Measurements from ENCODE around the gene LRRC27.
"Not testable (repeated sequence)": the region's sequence is repeated elsewhere in the genome, so short reads cannot be mapped to it uniquely, and the experiment has no call there.

LRRC27 gene

GRCh38 chr10:132336064-132336746 is 4.2 kb downstream of the LRRC27 start:
- DNase-seq: no peak
- Mint-ChIP-seq H3K36me3 (ENCODE audit: low read depth) (peaks cover 3% of the 10 kb centered on the region), H3K4me1 (peaks cover 44% of the 10 kb centered on the region), H3K27ac (no peak overlapping the region), H3K27me3 (peaks cover 3% of the 10 kb centered on the region), H3K9me3 (no peaks in the 10 kb centered on the region), H3K4me3 (peak overlapping the region; percentile 82)
- no peak for ATAC-seq

DNA sequence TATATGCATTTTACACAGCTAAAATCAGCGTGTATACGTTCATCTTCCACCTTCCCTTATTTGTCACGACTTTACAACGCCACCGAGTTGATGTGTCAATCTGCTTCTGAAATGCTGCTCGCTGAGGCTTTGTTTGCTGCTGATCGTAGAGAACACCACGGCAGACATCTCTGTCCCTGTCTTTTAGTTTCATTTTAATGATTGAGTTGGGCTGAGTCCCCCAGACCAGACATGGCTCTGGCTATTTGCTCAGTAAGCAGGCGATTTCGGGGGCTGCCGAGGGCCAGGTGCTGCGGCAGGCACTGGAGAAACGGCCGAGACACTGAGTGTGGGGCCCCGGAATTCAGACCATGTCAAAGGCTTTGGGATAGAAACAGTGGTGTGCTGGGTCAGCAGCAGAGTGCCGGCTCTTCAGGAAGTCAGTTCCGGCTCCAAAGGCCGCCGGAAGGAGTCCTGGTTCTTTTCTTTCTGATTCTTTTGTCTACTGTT is 5.0 kb downstream of the LRRC27 start:
- H3K4me1 Mint-ChIP-seq: peaks cover 40% of the 10 kb centered on the region
- H3K27ac Mint-ChIP-seq: peak overlapping the region; percentile 61
- ATAC-seq (no peak), DNase-seq (no peak)
- H3K4me3 Mint-ChIP-seq: peak overlapping the region; percentile 82
- H3K27me3 Mint-ChIP-seq: peaks cover under 1% of the 10 kb centered on the region
- H3K36me3 Mint-ChIP-seq (ENCODE audit: low read depth): peaks cover under 1% of the 10 kb centered on the region
- no peaks in the 10 kb centered on the region for H3K9me3 Mint-ChIP-seq

- Mint-ChIP-seq H3K4me3 (peak overlapping the region; percentile 82), H3K4me1 (peaks cover 35% of the 10 kb centered on the region)
- not testable (repeated sequence) for H3K36me3 Mint-ChIP-seq (ENCODE audit: low read depth); H3K27me3 Mint-ChIP-seq; H3K9me3 Mint-ChIP-seq; H3K27ac Mint-ChIP-seq; DNase-seq; ATAC-seq
Measured at GRCh38 chr10:132337854-132338253, 5.9 kb downstream of the LRRC27 start.

- Mint-ChIP-seq H3K4me3 (no peak overlapping the region), H3K36me3 (ENCODE audit: low read depth) (peaks cover 4% of the 10 kb centered on the region), H3K27ac (no peak overlapping the region), H3K4me1 (peaks cover 25% of the 10 kb centered on the region), H3K27me3 (no peaks in the 10 kb centered on the region), H3K9me3 (no peaks in the 10 kb centered on the region)
- no peak for ATAC-seq
- DNase-seq: no peak
Measured at GRCh38 chr10:132338876-132339275, 6.9 kb downstream of the LRRC27 start.

- Mint-ChIP-seq H3K27me3 (no peaks in the 10 kb centered on the region), H3K9me3 (no peaks in the 10 kb centered on the region), H3K4me1 (peaks cover 22% of the 10 kb centered on the region), H3K27ac (no peak overlapping the region), H3K36me3 (ENCODE audit: low read depth) (peaks cover 5% of the 10 kb centered on the region), H3K4me3 (no peak overlapping the region)
- no peak for DNase-seq
- ATAC-seq: no peak
Measured at GRCh38 chr10:132339276-132339675, 7.3 kb downstream of the LRRC27 start.

GRCh38 chr10:132341017-132341416 is 9.0 kb downstream of the LRRC27 start:
- Mint-ChIP-seq H3K36me3 (ENCODE audit: low read depth) (peaks cover 5% of the 10 kb centered on the region), H3K9me3 (no peaks in the 10 kb centered on the region), H3K27me3 (no peaks in the 10 kb centered on the region), H3K27ac (no peak overlapping the region), H3K4me1 (peaks cover 11% of the 10 kb centered on the region), H3K4me3 (no peak overlapping the region)
- ATAC-seq: no peak
- DNase-seq: no peak

GRCh38 chr10:132341781-132342180 is 9.8 kb downstream of the LRRC27 start:
- no peak for DNase-seq
- Mint-ChIP-seq H3K4me1 (peaks cover 5% of the 10 kb centered on the region), H3K36me3 (ENCODE audit: low read depth) (peaks cover 5% of the 10 kb centered on the region), H3K4me3 (no peak overlapping the region), H3K9me3 (no peaks in the 10 kb centered on the region), H3K27ac (no peak overlapping the region), H3K27me3 (no peaks in the 10 kb centered on the region)
- ATAC-seq: no peak

DNA sequence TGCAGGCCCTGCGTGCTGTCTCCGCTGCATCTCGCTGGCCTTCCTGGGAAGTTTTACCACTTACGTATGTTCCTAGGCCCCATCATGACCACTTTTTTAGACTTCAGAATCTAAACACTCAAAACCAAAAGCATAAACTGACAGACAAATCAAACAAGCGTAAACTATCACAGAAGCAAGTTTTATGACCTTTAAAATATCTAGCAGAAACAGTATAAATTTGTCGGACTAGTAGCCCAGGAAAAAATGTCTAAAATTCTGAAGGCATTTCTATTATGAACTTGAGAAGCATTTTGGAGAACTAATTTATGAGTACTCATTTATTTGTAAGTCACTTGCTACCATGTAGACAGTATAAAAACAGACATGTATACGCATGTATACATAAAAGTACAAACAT is 10.6 kb downstream of the LRRC27 start:
- Mint-ChIP-seq H3K36me3 (ENCODE audit: low read depth) (peaks cover 5% of the 10 kb centered on the region), H3K4me3 (no peak overlapping the region), H3K27ac (no peak overlapping the region), H3K4me1 (no peaks in the 10 kb centered on the region), H3K27me3 (no peaks in the 10 kb centered on the region), H3K9me3 (no peaks in the 10 kb centered on the region)
- no peak for ATAC-seq
- no peak for DNase-seq

GRCh38 chr10:132344386-132344785 is 12.4 kb downstream of the LRRC27 start:
- no peaks in the 10 kb centered on the region for H3K9me3 Mint-ChIP-seq
- ATAC-seq: no peak

DNA sequence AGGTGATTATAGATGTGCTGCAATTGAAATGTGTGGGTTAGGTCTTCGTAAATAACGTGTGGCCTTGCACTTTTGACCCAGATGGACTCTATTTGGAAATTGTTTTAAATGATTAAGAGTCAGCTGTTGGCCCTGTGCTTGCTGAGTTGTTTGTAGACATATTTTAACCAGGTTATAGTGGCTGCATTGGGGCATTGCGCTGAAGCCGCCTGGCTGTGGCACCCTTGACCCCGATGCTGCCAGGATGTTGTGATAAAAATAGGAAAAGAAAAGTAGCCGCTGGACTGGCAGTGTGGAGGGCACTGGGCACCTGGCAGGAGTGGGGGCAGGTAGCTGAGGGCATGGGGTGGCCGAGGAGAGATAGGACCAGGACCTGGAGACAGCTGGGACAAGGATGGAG is 13.4 kb downstream of the LRRC27 start:
- H3K36me3 Mint-ChIP-seq (ENCODE audit: low read depth): peaks cover 5% of the 10 kb centered on the region
- no peak overlapping the region for H3K4me3 Mint-ChIP-seq
- no peaks in the 10 kb centered on the region for H3K27me3 Mint-ChIP-seq
- no peak overlapping the region for H3K27ac Mint-ChIP-seq
- DNase-seq (no peak), ATAC-seq (no peak)
- H3K9me3 Mint-ChIP-seq: no peaks in the 10 kb centered on the region
- no peaks in the 10 kb centered on the region for H3K4me1 Mint-ChIP-seq

More at GRCh38 chr10:132344386-132344785, 12.4 kb downstream of the LRRC27 start:
- Mint-ChIP-seq H3K36me3 (ENCODE audit: low read depth) (peaks cover 5% of the 10 kb centered on the region), H3K27me3 (no peaks in the 10 kb centered on the region), H3K4me3 (no peak overlapping the region), H3K4me1 (no peaks in the 10 kb centered on the region), H3K27ac (no peak overlapping the region)
- DNase-seq: no peak

DNA sequence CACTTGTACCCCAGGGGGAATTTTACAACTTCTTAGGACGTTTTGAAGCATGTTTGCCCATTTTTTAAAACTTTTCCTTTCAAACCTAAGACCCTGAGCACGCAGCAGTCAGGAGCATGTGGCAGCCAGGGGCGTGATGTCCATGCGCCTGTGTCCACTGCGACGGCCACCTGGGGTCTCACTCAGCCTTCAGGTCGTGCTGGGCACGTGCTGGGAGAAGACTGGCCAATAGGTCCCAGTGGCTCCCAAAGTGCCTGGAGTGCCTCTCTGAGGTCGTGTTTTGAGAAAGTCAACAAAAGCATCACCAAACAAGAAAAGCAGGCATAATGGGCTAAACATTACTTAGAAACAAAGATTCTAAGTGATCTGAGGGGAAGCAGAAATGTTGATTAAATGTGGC is 14.8 kb downstream of the LRRC27 start:
- no peak overlapping the region for H3K27ac Mint-ChIP-seq

GRCh38 chr10:132347211-132347930 is 15.4 kb downstream of the LRRC27 start:
- H3K4me1 Mint-ChIP-seq: no peaks in the 10 kb centered on the region
- ATAC-seq (no peak), DNase-seq (no peak)
- H3K27me3 Mint-ChIP-seq: no peaks in the 10 kb centered on the region
- no peak overlapping the region for H3K27ac Mint-ChIP-seq
- H3K9me3 Mint-ChIP-seq: no peaks in the 10 kb centered on the region
- peaks cover 3% of the 10 kb centered on the region for H3K36me3 Mint-ChIP-seq (ENCODE audit: low read depth)
- H3K4me3 Mint-ChIP-seq: no peak overlapping the region

More for the DNA sequence above, 14.8 kb downstream of the LRRC27 start:
- ATAC-seq (no peak), DNase-seq (no peak)
- Mint-ChIP-seq H3K36me3 (ENCODE audit: low read depth) (peaks cover 5% of the 10 kb centered on the region), H3K27me3 (no peaks in the 10 kb centered on the region), H3K4me1 (no peaks in the 10 kb centered on the region), H3K4me3 (no peak overlapping the region), H3K9me3 (no peaks in the 10 kb centered on the region)

- Mint-ChIP-seq H3K4me1 (no peaks in the 10 kb centered on the region), H3K4me3 (no peak overlapping the region), H3K27me3 (no peaks in the 10 kb centered on the region), H3K9me3 (no peaks in the 10 kb centered on the region), H3K27ac (no peak overlapping the region), H3K36me3 (ENCODE audit: low read depth) (peaks cover 2% of the 10 kb centered on the region)
- ATAC-seq (no peak), DNase-seq (no peak)
Measured at GRCh38 chr10:132347931-132348267, 15.9 kb downstream of the LRRC27 start.

GRCh38 chr10:132349766-132350165 is 17.8 kb downstream of the LRRC27 start:
- H3K27me3 Mint-ChIP-seq: no peaks in the 10 kb centered on the region

DNA sequence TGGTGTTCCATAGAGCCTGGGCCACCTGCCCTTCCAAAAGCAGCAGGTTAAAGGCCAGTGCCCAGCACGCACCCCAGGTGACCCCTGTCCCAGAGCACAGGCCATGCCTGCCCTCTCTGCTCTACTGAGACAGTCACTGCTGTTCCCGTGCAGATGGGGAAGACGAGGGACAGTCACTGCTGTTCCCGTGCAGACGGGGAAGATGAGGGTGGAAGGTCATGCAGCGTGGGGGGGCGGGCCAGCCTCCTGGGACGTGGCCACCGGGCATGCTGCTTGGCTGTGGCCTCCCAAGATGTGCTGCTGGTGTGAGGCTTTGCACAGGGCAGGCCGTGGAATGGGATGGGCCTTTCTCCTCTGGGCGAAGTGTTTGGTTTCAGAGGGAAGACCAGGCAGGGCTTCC is 18.4 kb downstream of the LRRC27 start:
- no peak overlapping the region for H3K4me3 Mint-ChIP-seq
- no peaks in the 10 kb centered on the region for H3K27me3 Mint-ChIP-seq
- no peaks in the 10 kb centered on the region for H3K36me3 Mint-ChIP-seq (ENCODE audit: low read depth)
- no peaks in the 10 kb centered on the region for H3K4me1 Mint-ChIP-seq
- no peaks in the 10 kb centered on the region for H3K9me3 Mint-ChIP-seq
- ATAC-seq: no peak
- DNase-seq: no peak
- no peak overlapping the region for H3K27ac Mint-ChIP-seq

More at GRCh38 chr10:132349766-132350165, 17.8 kb downstream of the LRRC27 start:
- H3K4me1 Mint-ChIP-seq: no peaks in the 10 kb centered on the region
- H3K36me3 Mint-ChIP-seq (ENCODE audit: low read depth): no peaks in the 10 kb centered on the region
- DNase-seq (no peak), ATAC-seq (no peak)
- no peak overlapping the region for H3K27ac Mint-ChIP-seq
- H3K9me3 Mint-ChIP-seq: no peaks in the 10 kb centered on the region
- no peak overlapping the region for H3K4me3 Mint-ChIP-seq
